Endothelial cell of umbilical vein (primary cell): ENCODE data around the gene SATB2.

ENCODE experiments used
- CTCF ChIP-seq, 2 donors: IDR thresholded peaks; 1 replicate in 1 of 2; 2 replicates in 1 of 2; pipeline ENCODE4 v1.5.1; 2011; ENCODE audit warnings: low read length in 2 of 2, mild to moderate bottlenecking in 2 of 2, moderate library complexity in 2 of 2, control low read depth in 1 of 2, inconsistent platforms in 1 of 2, low read depth in 1 of 2; ENCODE audit not compliant: insufficient read depth in 1 of 2; ENCODE audit errors: extremely low read depth in 1 of 2
- EZH2 ChIP-seq: IDR thresholded peaks from 2 replicates; pipeline ENCODE4 v1.6.1; 2012; ENCODE audit warnings: borderline replicate concordance, low read depth, mild to moderate bottlenecking, moderate library complexity, low read length, inconsistent platforms; ENCODE audit not compliant: severe bottlenecking
- JUN ChIP-seq: IDR thresholded peaks from 2 replicates; pipeline ENCODE4 v1.6.1; 2011; ENCODE audit warnings: borderline replicate concordance, low read depth; ENCODE audit not compliant: insufficient read length, insufficient read depth
- POLR2A ChIP-seq: IDR thresholded peaks from 2 replicates; pipeline ENCODE4 v1.6.1; 2012; ENCODE audit warnings: low read depth, mild to moderate bottlenecking, control low read depth, low read length
- POLR2AphosphoS5 ChIP-seq: IDR thresholded peaks from 2 replicates; pipeline ENCODE4 v1.6.1; 2012; ENCODE audit warnings: low read depth, mild to moderate bottlenecking, control low read depth, low read length, moderate library complexity; ENCODE audit not compliant: insufficient read depth
- TF ChIP-seq, protein P1 (sequence below): IDR thresholded peaks from 2 replicates; pipeline ENCODE4 v1.6.1; 2011; ENCODE audit not compliant: insufficient read depth, insufficient read length

GRCh38 chr2:199430214-199430613 lies 27.5 kb downstream of the SATB2 start:
- TF ChIP-seq CTCF (IDR thresholded peaks at IDR 0.05; ENCODE audit: extremely low read depth in 1 of 2, insufficient read depth in 1 of 2, low read depth in 1 of 2, low read length in 2 of 2) (no peak), POLR2AphosphoS5 (no peak), JUN (no peak), EZH2 (no peak), POLR2A (no peak)
- TF ChIP-seq, protein P1, sequence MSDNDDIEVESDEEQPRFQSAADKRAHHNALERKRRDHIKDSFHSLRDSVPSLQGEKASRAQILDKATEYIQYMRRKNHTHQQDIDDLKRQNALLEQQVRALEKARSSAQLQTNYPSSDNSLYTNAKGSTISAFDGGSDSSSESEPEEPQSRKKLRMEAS, result no peak
